H1 (cell line): ENCODE data around the gene C2. TPM values are rescaled to one million over a fixed set of nuclear protein-coding genes. Genes with fewer than 3 reads are reported as not detected.

Experiments
- CTCF ChIA-PET: fragments of 300-600 bp; sonication (Branson Sonifier 250); formaldehyde crosslinking; loops from one replicate; lab custom pipeline; 2021; ENCODE audit not compliant: partially characterized antibody; lab: Charles Lee
- POLR2A ChIA-PET: fragments of 300-600 bp; sonication (Branson Sonifier 250); formaldehyde crosslinking; loops from one replicate; lab custom pipeline; 2021; ENCODE audit warnings: inconsistent platforms; ENCODE audit not compliant: partially characterized antibody; lab: Charles Lee
- DNase-seq, 2 experiments: peaks; one replicate each; pipeline versions ENCODE4 v3.0.0 to v3.0.0-alpha.2; 2010 to 2022; ENCODE audit warnings: low spot score in 2 of 2, low read depth in 1 of 2, mixed read lengths in 1 of 2
- FAIRE-seq: peaks from 2 replicates; lab custom pipeline; 2011; peaks lifted over from hg19 to GRCh38; lab: Jason Lieb, UNC
- H2AFZ ChIP-seq: 2 replicates; pipeline ENCODE4 v1.8.1; 2012; ENCODE audit warnings: low read length, inconsistent platforms
- H2AK5ac ChIP-seq: 2 replicates; pipeline ENCODE4 v1.6.1; 2013; ENCODE audit warnings: low read depth, low read length
- H2BK120ac ChIP-seq: replicated peaks from 2 replicates; pipeline ENCODE3; 2013; ENCODE audit warnings: low read depth, low read length, inconsistent platforms
- H2BK12ac ChIP-seq: 2 replicates; pipeline ENCODE4 v1.6.1; 2013; ENCODE audit warnings: low read depth, low read length
- H2BK15ac ChIP-seq: 2 replicates; pipeline ENCODE4 v1.6.1; 2013; ENCODE audit warnings: low read length
- H2BK20ac ChIP-seq: 2 replicates; pipeline ENCODE4 v1.6.1; 2013; ENCODE audit warnings: low read length
- H2BK5ac ChIP-seq: 2 replicates; pipeline ENCODE4 v1.6.1; 2013; ENCODE audit warnings: low read depth, low read length
- H3K14ac ChIP-seq: 2 replicates; pipeline ENCODE4 v1.6.1; 2013; ENCODE audit warnings: inconsistent platforms; ENCODE audit not compliant: insufficient read length
- H3K18ac ChIP-seq: 2 replicates; pipeline ENCODE4 v1.6.1; 2013; ENCODE audit warnings: low read length; ENCODE audit errors: extremely low read depth
- H3K23ac ChIP-seq: 2 replicates; pipeline ENCODE4 v1.6.1; 2013; ENCODE audit warnings: inconsistent platforms; ENCODE audit not compliant: insufficient read length
- H3K23me2 ChIP-seq: 2 replicates; pipeline ENCODE4 v1.6.1; 2013; ENCODE audit warnings: low read depth, low read length
- H3K27ac ChIP-seq: 2 replicates; pipeline ENCODE4 v1.6.1; 2011; ENCODE audit warnings: low read depth, low read length, inconsistent platforms
- H3K27me3 ChIP-seq, 4 experiments: replicated peaks in 1 of 4; 1 replicate in 1 of 4; 2 replicates in 3 of 4; pipeline versions ENCODE4 v1.6.1 to v1.8.1; 2011 to 2013; ENCODE audit warnings: low read length in 3 of 4, mild to moderate bottlenecking in 3 of 4, inconsistent platforms in 2 of 4, mixed read lengths in 2 of 4, moderate library complexity in 1 of 4; ENCODE audit not compliant: control insufficient read depth in 3 of 4, insufficient read depth in 3 of 4; ENCODE audit errors: extremely low read depth in 1 of 4
- H3K36me3 ChIP-seq, 4 experiments: 2 replicates each; pipeline versions ENCODE4 v1.6.1 to v1.8.1; 2011 to 2013; ENCODE audit warnings: mild to moderate bottlenecking in 4 of 4, low read length in 3 of 4, moderate library complexity in 2 of 4, control low read depth in 1 of 4, inconsistent platforms in 1 of 4; ENCODE audit not compliant: insufficient read depth in 4 of 4, control insufficient read depth in 2 of 4
- H3K4ac ChIP-seq: replicated peaks from 2 replicates; pipeline ENCODE3; 2013; ENCODE audit warnings: low read length, low read depth, mixed read lengths, inconsistent platforms; ENCODE audit not compliant: insufficient read length
- H3K4me1 ChIP-seq, 4 experiments: replicated peaks in 1 of 4; 1 replicate in 1 of 4; 2 replicates in 3 of 4; pipeline versions ENCODE4 v1.6.1 to v1.8.1; 2011 to 2013; ENCODE audit warnings: low read length in 3 of 4, inconsistent platforms in 2 of 4, mixed read lengths in 1 of 4; ENCODE audit not compliant: insufficient read depth in 4 of 4, control insufficient read depth in 3 of 4
- H3K4me2 ChIP-seq, 2 experiments: 2 replicates each; pipeline versions ENCODE4 v1.6.1 to v1.8.1; 2011 to 2013; ENCODE audit warnings: low read depth in 2 of 2, low read length in 2 of 2, control low read depth in 1 of 2, inconsistent platforms in 1 of 2, mild to moderate bottlenecking in 1 of 2; ENCODE audit not compliant: insufficient read depth in 1 of 2
- H3K4me3 ChIP-seq, 4 experiments: fragments of 200-600, 300-600 bp in 1 of 4; sonication (generic), shearing (Covaris generic), sonication (Bioruptor Twin) in 1 of 4; 2 replicates each; pipeline versions ENCODE4 v1.5.1 to v1.8.1; 2011 to 2016; ENCODE audit warnings: low read length in 4 of 4, low read depth in 3 of 4, control low read depth in 2 of 4, inconsistent platforms in 2 of 4, mild to moderate bottlenecking in 2 of 4, mixed read lengths in 1 of 4, moderate library complexity in 1 of 4; ENCODE audit not compliant: insufficient read depth in 2 of 4; ENCODE audit errors: extremely low read depth in 1 of 4
- H3K56ac ChIP-seq: replicated peaks from 2 replicates; pipeline ENCODE3; 2013; ENCODE audit warnings: low read depth, mild to moderate bottlenecking, mixed read lengths, low read length, inconsistent platforms; ENCODE audit not compliant: insufficient read length
- H3K79me1 ChIP-seq: 2 replicates; pipeline ENCODE4 v1.6.1; 2013; ENCODE audit warnings: low read depth, low read length, control low read depth
- H3K79me2 ChIP-seq, 2 experiments: 2 replicates each; pipeline versions ENCODE4 v1.6.1 to v1.8.1; 2012 to 2013; ENCODE audit warnings: low read length in 2 of 2, mild to moderate bottlenecking in 2 of 2, inconsistent platforms in 1 of 2; ENCODE audit not compliant: insufficient read depth in 2 of 2, control insufficient read depth in 1 of 2
- H3K9ac ChIP-seq, 4 experiments: replicated peaks in 1 of 4; 1 replicate in 1 of 4; 2 replicates in 3 of 4; pipeline versions ENCODE4 v1.6.1 to v1.8.1; 2011 to 2013; ENCODE audit warnings: low read depth in 3 of 4, low read length in 3 of 4, control low read depth in 2 of 4, mild to moderate bottlenecking in 2 of 4, moderate library complexity in 2 of 4, inconsistent platforms in 1 of 4; ENCODE audit errors: extremely low read depth in 1 of 4
- H3K9me3 ChIP-seq, 2 experiments: 2 replicates each; pipeline versions ENCODE4 v1.6.1 to v1.8.1; 2012 to 2013; ENCODE audit warnings: mild to moderate bottlenecking in 2 of 2, moderate library complexity in 2 of 2, control low read depth in 1 of 2, inconsistent platforms in 1 of 2, low read depth in 1 of 2, low read length in 1 of 2, mixed read lengths in 1 of 2; ENCODE audit not compliant: insufficient read depth in 2 of 2
- H4K20me1 ChIP-seq, 2 experiments: replicated peaks in 1 of 2; 2 replicates each; pipeline versions ENCODE3 to v1.8.1; 2011 to 2013; ENCODE audit warnings: inconsistent platforms in 2 of 2, low read length in 2 of 2, mild to moderate bottlenecking in 1 of 2; ENCODE audit not compliant: insufficient read depth in 2 of 2, control insufficient read depth in 1 of 2
- H4K5ac ChIP-seq: 2 replicates; pipeline ENCODE4 v1.6.1; 2013; ENCODE audit warnings: low read length, low read depth, mixed read lengths, inconsistent platforms; ENCODE audit not compliant: insufficient read length
- H4K8ac ChIP-seq: 2 replicates; pipeline ENCODE4 v1.8.0; 2013; ENCODE audit warnings: mild to moderate bottlenecking, moderate library complexity, low read length, inconsistent platforms; ENCODE audit not compliant: insufficient read depth; ENCODE audit errors: extremely low read depth
- H4K91ac ChIP-seq: replicated peaks from 2 replicates; pipeline ENCODE3; 2013; ENCODE audit warnings: low read length, mixed read lengths, inconsistent platforms; ENCODE audit not compliant: insufficient read length
- ASH2L ChIP-seq: fragments of 200-600, 300-600 bp; sonication (generic); IDR thresholded peaks from one replicate; pipeline ENCODE4 v1.7.1; 2017; ENCODE audit warnings: low read length
- BRCA1 ChIP-seq: IDR thresholded peaks from 2 replicates; pipeline ENCODE4 v1.6.1; 2012; ENCODE audit warnings: low read depth, low read length, improper control_type of control experiment
- CBX5 ChIP-seq: fragments of 300-800, 300-1000 bp; sonication (generic); IDR thresholded peaks from 2 replicates; pipeline ENCODE4 v1.7.1; 2016; ENCODE audit warnings: antibody characterized with exemption, low read length, low read depth
- CHD1 ChIP-seq: IDR thresholded peaks from 2 replicates; pipeline ENCODE4 v1.6.1; 2012; ENCODE audit warnings: low read depth, low read length, improper control_type of control experiment
- CHD2 ChIP-seq: IDR thresholded peaks from 2 replicates; pipeline ENCODE4 v1.6.1; 2012; ENCODE audit warnings: low read length, improper control_type of control experiment
- EGR1 ChIP-seq: IDR thresholded peaks from 2 replicates; pipeline ENCODE4 v1.6.1; 2011; ENCODE audit warnings: low read depth, low read length, borderline replicate concordance
- GTF2F1 ChIP-seq: IDR thresholded peaks from 2 replicates; pipeline ENCODE4 v1.6.1; 2012; ENCODE audit warnings: low read depth, low read length, improper control_type of control experiment, borderline replicate concordance
- HDAC6 ChIP-seq: IDR thresholded peaks from one replicate; pipeline ENCODE4 v1.7.1; 2012; ENCODE audit warnings: low read depth, mild to moderate bottlenecking, inconsistent platforms, low read length, moderate library complexity
- KDM1A ChIP-seq: fragments of 200-600, 300-600 bp; sonication (generic); IDR thresholded peaks from 2 replicates; pipeline ENCODE4 v1.7.1; 2016; ENCODE audit warnings: mild to moderate bottlenecking, low read length, borderline replicate concordance
- NRF1 ChIP-seq: IDR thresholded peaks from 2 replicates; pipeline ENCODE4 v1.6.1; 2011; ENCODE audit warnings: mild to moderate bottlenecking, low read depth, low read length, improper control_type of control experiment
- POLR2A ChIP-seq, 2 experiments: IDR thresholded peaks; 1 replicate in 1 of 2; 2 replicates in 1 of 2; pipeline ENCODE4 v1.6.1; 2011; ENCODE audit warnings: low read depth in 2 of 2, low read length in 2 of 2, mild to moderate bottlenecking in 2 of 2; ENCODE audit errors: control extremely low read depth in 1 of 2
- RBBP5 ChIP-seq: IDR thresholded peaks from 2 replicates; pipeline ENCODE4 v1.7.1; 2012; ENCODE audit warnings: low read depth, mild to moderate bottlenecking, inconsistent platforms, low read length, moderate library complexity, borderline replicate concordance
- SIRT6 ChIP-seq: IDR thresholded peaks from one replicate; pipeline ENCODE4 v1.7.1; 2012; ENCODE audit warnings: low read length, inconsistent platforms
- SP2 ChIP-seq: IDR thresholded peaks from 2 replicates; pipeline ENCODE4 v1.6.1; 2012; ENCODE audit warnings: mild to moderate bottlenecking, low read length, inconsistent platforms
- SRF ChIP-seq: IDR thresholded peaks from 2 replicates; pipeline ENCODE4 v1.6.1; 2011; ENCODE audit warnings: mild to moderate bottlenecking, low read depth, low read length, moderate library complexity
- WGBS, 2 experiments: shearing (Covaris generic) in 1 of 2; methylation state at CpG; one replicate each; pipeline versions ENCODE4 v1.1.6 to v1.1.7; 2013 to 2015; ENCODE audit warnings: low lambda C conversion rate in 2 of 2, mixed read lengths in 2 of 2, inconsistent platforms in 1 of 2, low coverage in 1 of 2, missing lambda C conversion rate in 1 of 2; ENCODE audit not compliant: insufficient replicate concordance in 2 of 2, insufficient coverage in 1 of 2, insufficient read length in 1 of 2; ENCODE audit errors: extremely low coverage in 1 of 2, missing lambda C conversion rate in 1 of 2; 5-methylcytosine and 5-hydroxymethylcytosine counted together
- polyA plus RNA-seq, 7 experiments: library from polyadenylated mRNA; depleted of rRNA in 3 of 7; stranded (reverse) in 5 of 7; unstranded in 2 of 7; fragments of >200 nt in 5 of 7; fragments of 200-250 nt in 2 of 7; gene quantifications; 1 replicate in 5 of 7; 2 replicates in 1 of 7; 4 replicates in 1 of 7; pipeline versions ENCODE4 v1.2.1 to v1.2.3, GENCODE V29; 2011 to 2013; ENCODE audit warnings: missing spikeins in 2 of 7, mixed read lengths in 2 of 7
- total RNA-seq: library from RNA; stranded (reverse); fragmentation: NEBNext Ultra II Directional; extraction: Animal tissue kit (Norgen Biotek cat#: 25700); gene quantifications from 2 replicates; pipeline ENCODE4 v1.2.1, GENCODE V29; 2021

C2 gene
- total and polyA plus RNA-seq, 2 of the 8 experiments (the other 6 are each of a cell fraction or from before 2014, with no cell fraction given): 0.26 to 0.38 TPM

DNA sequence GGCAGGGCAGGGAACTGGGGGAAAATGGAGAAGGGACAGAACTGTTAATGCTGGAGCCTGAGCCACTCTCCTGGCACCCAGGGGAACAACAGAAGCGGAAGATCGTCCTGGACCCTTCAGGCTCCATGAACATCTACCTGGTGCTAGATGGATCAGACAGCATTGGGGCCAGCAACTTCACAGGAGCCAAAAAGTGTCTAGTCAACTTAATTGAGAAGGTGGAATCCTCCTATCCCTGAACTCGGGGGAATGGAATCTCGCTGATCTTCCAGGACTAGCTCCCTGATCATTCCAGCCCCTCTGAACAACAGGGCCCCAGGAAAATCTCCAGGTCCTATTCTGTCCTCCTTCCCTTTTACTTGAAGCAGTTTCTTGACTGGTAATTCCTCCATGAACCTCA lies 20.3 kb downstream of the C2 start:
- no peaks in the 10 kb centered on the region for H3K79me1 ChIP-seq
- H3K9ac ChIP-seq: no peak overlapping the region
- H3K18ac ChIP-seq: no peak overlapping the region
- no peaks in the 10 kb centered on the region for H4K20me1 ChIP-seq
- no peak overlapping the region for H2BK12ac ChIP-seq
- H2AFZ ChIP-seq: no peak overlapping the region
- no peak overlapping the region for H3K4me3 ChIP-seq
- ChIA-PET CTCF (no interaction called here), POLR2A (interaction anchor here (0.7 to 16.4 kb wide), 8 partner anchors 7 to 151 kb away, joined by 3 to 279 read pairs (median 4); partner anchors contain the start of genes DXO, NELFE and SKIC2)
- H3K4me2 ChIP-seq: no peak overlapping the region
- H2BK120ac ChIP-seq: no peak overlapping the region
- no peak overlapping the region for H4K5ac ChIP-seq
- no peak overlapping the region for H3K4ac ChIP-seq
- H2AK5ac ChIP-seq: no peak overlapping the region
- FAIRE-seq: no peak
- no peak overlapping the region for H3K56ac ChIP-seq
- no peaks in the 10 kb centered on the region for H3K9me3 ChIP-seq
- H3K27ac ChIP-seq: no peak overlapping the region
- H2BK15ac ChIP-seq: no peak overlapping the region
- H4K8ac ChIP-seq: no peak overlapping the region
- H3K23ac ChIP-seq: no peak overlapping the region
- H3K27me3 ChIP-seq: peaks cover 0 to 5% (median 2%) of the 10 kb centered on the region in 4 experiments; a peak in 3 of 7 replicates
- no peaks in the 10 kb centered on the region for H3K23me2 ChIP-seq
- WGBS, 2 experiments: 96% methylated on average over 4 of the region's 4 CpGs; no CpG with 5 or more reads in 1 of the 2 experiments
- DNase-seq: no peak
- H3K14ac ChIP-seq: no peak overlapping the region
- H4K91ac ChIP-seq: no peak overlapping the region
- peaks cover 7 to 16% (median 13%) of the 10 kb centered on the region in 4 experiments; a peak in 7 of 8 replicates for H3K36me3 ChIP-seq
- no peak overlapping the region for H2BK5ac ChIP-seq
- peaks cover 0 to 2% (median 0%) of the 10 kb centered on the region in 4 experiments; a peak in 1 of 7 replicates for H3K4me1 ChIP-seq
- no peak overlapping the region for H2BK20ac ChIP-seq
- H3K79me2 ChIP-seq: no peaks in the 10 kb centered on the region
- TF ChIP-seq NRF1: no peak
- no peak for TF ChIP-seq HDAC6
- no peak for TF ChIP-seq ASH2L
- TF ChIP-seq RBBP5: no peak
- TF ChIP-seq CBX5: no peak
- TF ChIP-seq SRF: no peak
- no peak for TF ChIP-seq EGR1
- no peak for TF ChIP-seq SP2
- TF ChIP-seq CHD2: no peak
- no peak for TF ChIP-seq POLR2A (IDR thresholded peaks at IDR 0.05; ENCODE audit: control extremely low read depth in 1 of 2, low read depth in 2 of 2, low read length in 2 of 2)
- TF ChIP-seq CHD1: no peak
- TF ChIP-seq KDM1A: no peak
- no peak for TF ChIP-seq GTF2F1
- TF ChIP-seq SIRT6: no peak
- no peak for TF ChIP-seq BRCA1
